ENCODE results near the gene CDH4. TPM values are rescaled to one million over a fixed set of nuclear protein-coding genes. Genes with fewer than 3 reads are reported as not detected.

The CDH4 gene
- total RNA-seq, 1 experiment from 2014 or later = 5.3 TPM

- peaks cover 5% of the 10 kb centered on the region for H3K36me3 Mint-ChIP-seq
- ChIA-PET CTCF (no interaction called here), POLR2A (no interaction called here)
- peaks cover 21% of the 10 kb centered on the region for H3K27me3 Mint-ChIP-seq (ENCODE audit: low read depth)
- no peak for DNase-seq (ENCODE audit: low spot score)
- TF ChIP-seq ZNF138 (CRISPR knock-in tag; conservative IDR thresholded peaks at IDR 0.05) (no peak), TP53 (CRISPR knock-in tag; IDR thresholded peaks at IDR 0.05) (no peak), SMAD4 (CRISPR knock-in tag; IDR thresholded peaks at IDR 0.05) (no peak), ZMAT4 (CRISPR knock-in tag; IDR thresholded peaks at IDR 0.05) (no peak), ZNF671 (CRISPR knock-in tag; IDR thresholded peaks at IDR 0.05) (no peak), MAX (CRISPR knock-in tag; IDR thresholded peaks at IDR 0.05) (no peak), EMX1 (CRISPR knock-in tag; IDR thresholded peaks at IDR 0.05) (no peak), CBFB (CRISPR knock-in tag; IDR thresholded peaks at IDR 0.05; ENCODE audit: low read depth) (no peak), TEAD1 (CRISPR knock-in tag; IDR thresholded peaks at IDR 0.05) (no peak), AFF4 (CRISPR knock-in tag; IDR thresholded peaks at IDR 0.05; ENCODE audit: borderline replicate concordance) (no peak), ESRRA (CRISPR knock-in tag; IDR thresholded peaks at IDR 0.05; ENCODE audit: borderline replicate concordance) (no peak), ZNF425 (CRISPR knock-in tag; conservative IDR thresholded peaks at IDR 0.05) (no peak), NFATC4 (CRISPR knock-in tag; IDR thresholded peaks at IDR 0.05) (no peak), E2F5 (CRISPR knock-in tag; IDR thresholded peaks at IDR 0.05) (no peak), NFYB (CRISPR knock-in tag; conservative IDR thresholded peaks at IDR 0.05; ENCODE audit: low read depth) (no peak), ZNF423 (CRISPR knock-in tag; IDR thresholded peaks at IDR 0.05) (no peak), GABPB1 (CRISPR knock-in tag; IDR thresholded peaks at IDR 0.05) (no peak), IRF2 (CRISPR knock-in tag; IDR thresholded peaks at IDR 0.05; ENCODE audit: borderline replicate concordance, low read depth) (no peak), SP1 (CRISPR knock-in tag; conservative IDR thresholded peaks at IDR 0.05) (no peak)
- TF ChIP-seq, protein P1, sequence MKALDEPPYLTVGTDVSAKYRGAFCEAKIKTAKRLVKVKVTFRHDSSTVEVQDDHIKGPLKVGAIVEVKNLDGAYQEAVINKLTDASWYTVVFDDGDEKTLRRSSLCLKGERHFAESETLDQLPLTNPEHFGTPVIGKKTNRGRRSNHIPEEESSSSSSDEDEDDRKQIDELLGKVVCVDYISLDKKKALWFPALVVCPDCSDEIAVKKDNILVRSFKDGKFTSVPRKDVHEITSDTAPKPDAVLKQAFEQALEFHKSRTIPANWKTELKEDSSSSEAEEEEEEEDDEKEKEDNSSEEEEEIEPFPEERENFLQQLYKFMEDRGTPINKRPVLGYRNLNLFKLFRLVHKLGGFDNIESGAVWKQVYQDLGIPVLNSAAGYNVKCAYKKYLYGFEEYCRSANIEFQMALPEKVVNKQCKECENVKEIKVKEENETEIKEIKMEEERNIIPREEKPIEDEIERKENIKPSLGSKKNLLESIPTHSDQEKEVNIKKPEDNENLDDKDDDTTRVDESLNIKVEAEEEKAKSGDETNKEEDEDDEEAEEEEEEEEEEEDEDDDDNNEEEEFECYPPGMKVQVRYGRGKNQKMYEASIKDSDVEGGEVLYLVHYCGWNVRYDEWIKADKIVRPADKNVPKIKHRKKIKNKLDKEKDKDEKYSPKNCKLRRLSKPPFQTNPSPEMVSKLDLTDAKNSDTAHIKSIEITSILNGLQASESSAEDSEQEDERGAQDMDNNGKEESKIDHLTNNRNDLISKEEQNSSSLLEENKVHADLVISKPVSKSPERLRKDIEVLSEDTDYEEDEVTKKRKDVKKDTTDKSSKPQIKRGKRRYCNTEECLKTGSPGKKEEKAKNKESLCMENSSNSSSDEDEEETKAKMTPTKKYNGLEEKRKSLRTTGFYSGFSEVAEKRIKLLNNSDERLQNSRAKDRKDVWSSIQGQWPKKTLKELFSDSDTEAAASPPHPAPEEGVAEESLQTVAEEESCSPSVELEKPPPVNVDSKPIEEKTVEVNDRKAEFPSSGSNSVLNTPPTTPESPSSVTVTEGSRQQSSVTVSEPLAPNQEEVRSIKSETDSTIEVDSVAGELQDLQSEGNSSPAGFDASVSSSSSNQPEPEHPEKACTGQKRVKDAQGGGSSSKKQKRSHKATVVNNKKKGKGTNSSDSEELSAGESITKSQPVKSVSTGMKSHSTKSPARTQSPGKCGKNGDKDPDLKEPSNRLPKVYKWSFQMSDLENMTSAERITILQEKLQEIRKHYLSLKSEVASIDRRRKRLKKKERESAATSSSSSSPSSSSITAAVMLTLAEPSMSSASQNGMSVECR (CRISPR knock-in tag; IDR thresholded peaks at IDR 0.05; ENCODE audit: borderline replicate concordance) = no peak
- no peak overlapping the region for H3K27ac Mint-ChIP-seq
- no peak for ATAC-seq
- H3K9me3 Mint-ChIP-seq = peaks cover 7% of the 10 kb centered on the region
- no peaks in the 10 kb centered on the region for H3K4me1 Mint-ChIP-seq
- H3K4me3 Mint-ChIP-seq = no peak overlapping the region
Measured at GRCh38 chr20:61655591-61655990, 403.5 kb downstream of the CDH4 start.
